Globus pallidus (tissue), 1 donor: ENCODE results near the gene SUN2.
"Not testable (repeated sequence)": the region's sequence is repeated elsewhere in the genome, so short reads cannot be mapped to it uniquely, and the experiment has no call there.

Source experiments
- DNase-seq: peaks from one replicate; pipeline ENCODE4 v3.0.0-alpha.2; 2015; ENCODE audit warnings: low spot score

The SUN2 gene, protein sequence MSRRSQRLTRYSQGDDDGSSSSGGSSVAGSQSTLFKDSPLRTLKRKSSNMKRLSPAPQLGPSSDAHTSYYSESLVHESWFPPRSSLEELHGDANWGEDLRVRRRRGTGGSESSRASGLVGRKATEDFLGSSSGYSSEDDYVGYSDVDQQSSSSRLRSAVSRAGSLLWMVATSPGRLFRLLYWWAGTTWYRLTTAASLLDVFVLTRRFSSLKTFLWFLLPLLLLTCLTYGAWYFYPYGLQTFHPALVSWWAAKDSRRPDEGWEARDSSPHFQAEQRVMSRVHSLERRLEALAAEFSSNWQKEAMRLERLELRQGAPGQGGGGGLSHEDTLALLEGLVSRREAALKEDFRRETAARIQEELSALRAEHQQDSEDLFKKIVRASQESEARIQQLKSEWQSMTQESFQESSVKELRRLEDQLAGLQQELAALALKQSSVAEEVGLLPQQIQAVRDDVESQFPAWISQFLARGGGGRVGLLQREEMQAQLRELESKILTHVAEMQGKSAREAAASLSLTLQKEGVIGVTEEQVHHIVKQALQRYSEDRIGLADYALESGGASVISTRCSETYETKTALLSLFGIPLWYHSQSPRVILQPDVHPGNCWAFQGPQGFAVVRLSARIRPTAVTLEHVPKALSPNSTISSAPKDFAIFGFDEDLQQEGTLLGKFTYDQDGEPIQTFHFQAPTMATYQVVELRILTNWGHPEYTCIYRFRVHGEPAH

DNA sequence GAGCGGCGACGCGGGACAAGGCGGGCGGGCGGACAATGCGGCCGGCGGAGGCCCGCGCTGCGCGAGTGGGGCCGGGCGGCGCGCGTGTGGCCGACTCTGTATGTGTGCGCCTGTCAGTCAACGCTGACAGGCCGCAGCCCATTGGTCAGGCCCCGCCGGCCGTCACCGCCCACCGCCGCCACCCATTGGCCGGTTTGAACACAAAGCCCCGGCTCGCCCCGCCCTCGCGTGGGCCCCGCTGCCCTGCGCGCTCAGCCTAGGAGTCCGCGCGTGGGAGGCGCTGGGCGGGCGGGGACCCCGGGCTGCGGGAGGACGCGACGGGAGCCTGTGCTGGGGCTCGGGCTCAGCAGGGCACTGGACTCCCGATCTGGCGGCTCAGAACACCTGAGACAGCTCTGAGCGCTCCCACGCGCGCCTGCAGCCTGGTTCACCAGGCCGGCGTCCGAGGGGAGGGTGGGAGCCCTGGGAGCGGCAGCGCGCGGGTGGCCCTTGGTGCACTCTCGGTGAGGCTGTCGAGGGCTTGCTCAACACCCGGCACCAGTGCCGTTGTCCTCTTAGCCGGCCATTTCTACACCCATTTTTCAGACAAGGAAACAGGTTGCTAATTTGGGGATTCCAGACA is at the start of gene SUN2:
TSS of gene SUN2 (minus strand) at position 88 of the 622 bp plus-strand sequence. CDS start 3,370 bp downstream, outside the sequence.
- DNase-seq: peak; percentile 96

DNA sequence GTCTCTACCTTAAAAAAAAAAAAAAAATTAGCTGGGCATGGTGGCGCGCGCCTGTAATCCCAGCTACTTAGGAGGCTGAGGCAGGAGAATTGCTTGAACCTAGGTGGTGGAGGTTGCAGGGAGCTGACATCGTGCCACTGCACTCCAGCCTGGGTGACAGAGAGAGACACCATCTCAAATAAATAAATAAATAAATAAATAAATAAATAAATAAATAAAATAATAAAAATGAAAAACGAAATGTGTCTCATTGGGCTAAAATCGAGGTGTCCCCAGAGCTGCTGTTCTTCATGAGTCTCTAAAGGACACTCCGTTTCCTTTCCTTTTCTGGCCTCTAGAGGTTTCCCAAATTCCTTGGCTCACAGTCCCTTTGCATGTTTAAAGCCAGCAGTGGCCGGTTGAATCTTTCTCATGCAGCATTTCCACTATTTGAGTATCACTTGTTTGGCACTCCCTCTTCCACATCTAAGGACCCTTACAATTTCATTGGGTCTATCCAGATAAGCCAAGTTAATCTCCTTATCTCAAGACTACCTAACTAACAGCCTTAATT is 49.3 kb upstream of the SUN2 start:
- not testable (repeated sequence) for DNase-seq

DNA sequence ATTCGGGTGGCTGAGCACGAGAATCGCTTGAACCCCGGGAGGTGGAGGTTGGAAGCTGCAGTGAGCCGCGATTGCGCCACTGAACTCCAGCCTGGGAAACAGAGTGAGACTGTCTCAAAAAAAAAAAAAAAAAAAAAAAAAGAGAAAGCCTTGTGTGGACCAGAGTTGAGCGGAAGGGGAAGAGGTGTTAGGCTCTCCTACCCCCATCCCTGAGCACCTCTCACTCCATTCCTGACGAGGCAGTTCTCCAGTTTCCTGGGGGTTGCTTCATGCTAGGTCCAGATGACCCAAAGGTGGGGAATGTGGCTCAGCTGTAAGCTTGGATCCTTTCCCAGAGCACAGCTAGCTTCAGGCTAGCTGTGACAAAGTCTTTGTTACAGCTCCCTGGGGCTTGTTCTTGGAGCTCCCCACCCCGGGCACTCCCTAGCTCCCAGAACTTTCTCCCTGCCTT is 46.9 kb upstream of the SUN2 start:
- DNase-seq: no peak

DNA sequence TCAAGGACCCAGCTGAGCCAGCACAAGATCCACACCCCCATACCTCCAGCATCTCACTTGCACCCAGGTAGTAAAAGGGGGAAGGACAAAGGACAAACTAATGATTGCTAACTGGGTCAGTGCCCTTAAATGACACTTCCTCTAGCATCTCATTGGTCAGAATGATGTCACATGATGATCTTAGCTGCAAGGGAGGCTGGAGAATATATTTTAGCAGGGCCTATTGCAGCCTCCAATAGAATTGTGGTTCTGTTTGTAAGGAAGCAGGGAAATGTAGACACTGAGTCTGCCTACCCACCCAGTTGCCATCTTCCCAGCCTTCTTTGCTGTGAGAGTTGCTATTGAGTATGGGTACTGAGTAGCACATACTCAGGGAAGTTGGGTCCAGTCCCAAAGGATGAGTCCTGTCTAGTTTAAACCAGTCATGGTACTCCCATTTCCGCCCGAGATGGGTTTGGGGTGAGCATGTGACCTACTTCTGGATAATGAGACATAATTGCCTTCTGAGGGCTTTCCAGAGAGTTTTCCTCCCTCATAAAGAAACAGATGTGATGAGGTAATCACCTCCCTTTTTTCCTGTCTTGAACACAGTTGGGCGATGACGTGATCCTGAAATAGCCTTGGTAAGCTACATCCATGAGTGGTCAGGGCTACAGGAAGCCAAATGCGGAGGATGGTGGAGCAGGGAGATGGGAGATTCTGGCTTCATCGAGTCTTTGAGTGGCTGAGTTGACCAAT is 43.6 kb upstream of the SUN2 start:
- no peak for DNase-seq

DNA sequence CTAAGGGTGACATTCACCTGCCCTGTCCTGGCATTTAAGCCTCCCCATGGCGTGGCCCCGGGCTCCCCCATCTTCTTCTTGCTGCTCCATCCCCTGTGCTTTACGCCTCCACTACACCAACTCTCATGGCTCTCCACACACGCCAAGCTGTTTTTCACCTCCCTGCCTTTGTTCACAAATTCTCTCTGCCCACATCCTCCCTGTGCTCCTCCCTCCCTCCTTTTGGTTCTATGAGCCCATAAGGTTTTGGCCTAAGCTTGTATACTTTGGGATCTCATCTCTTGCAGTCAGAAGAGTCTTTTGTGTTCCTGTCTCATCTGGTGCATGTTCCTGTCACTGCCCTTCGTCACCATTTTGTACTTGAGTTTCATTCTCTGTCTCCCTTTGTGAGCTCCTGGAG is 42.7 kb upstream of the SUN2 start:
- no peak for DNase-seq

DNA sequence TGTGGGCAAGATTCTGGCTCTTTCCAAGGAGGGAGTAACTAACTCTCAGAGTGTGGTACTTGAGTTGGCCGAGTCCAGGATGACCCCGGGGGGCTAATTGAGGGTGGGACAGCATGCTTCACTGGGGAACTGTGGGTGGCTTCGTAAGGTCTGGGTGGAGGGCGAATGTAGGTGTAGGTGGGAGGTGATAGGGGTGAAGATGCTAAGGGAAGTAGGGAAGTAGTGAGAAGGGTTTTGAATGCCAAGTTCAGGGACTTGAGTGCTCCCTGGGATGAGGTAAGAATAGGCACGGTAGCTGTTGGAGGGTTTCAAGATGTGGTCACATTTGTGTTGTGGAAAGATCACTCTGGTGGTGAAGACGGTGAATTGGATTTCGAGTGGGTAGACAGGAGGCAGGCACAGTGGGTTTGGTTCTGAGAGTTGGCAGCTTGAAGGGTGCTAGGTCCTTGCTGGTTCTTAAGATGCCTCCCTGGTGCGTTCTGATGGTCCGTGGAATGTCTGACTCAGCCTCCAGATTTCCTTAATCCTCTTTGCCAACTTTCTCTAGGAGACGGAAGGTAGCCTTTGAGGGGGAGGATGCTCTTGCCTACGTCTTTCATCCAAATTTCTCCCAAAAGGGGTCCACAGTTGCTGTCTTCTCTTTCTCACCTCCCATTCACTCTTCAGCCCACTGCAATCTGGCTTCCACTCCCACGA is 40.6 kb upstream of the SUN2 start:
- DNase-seq: no peak

DNA sequence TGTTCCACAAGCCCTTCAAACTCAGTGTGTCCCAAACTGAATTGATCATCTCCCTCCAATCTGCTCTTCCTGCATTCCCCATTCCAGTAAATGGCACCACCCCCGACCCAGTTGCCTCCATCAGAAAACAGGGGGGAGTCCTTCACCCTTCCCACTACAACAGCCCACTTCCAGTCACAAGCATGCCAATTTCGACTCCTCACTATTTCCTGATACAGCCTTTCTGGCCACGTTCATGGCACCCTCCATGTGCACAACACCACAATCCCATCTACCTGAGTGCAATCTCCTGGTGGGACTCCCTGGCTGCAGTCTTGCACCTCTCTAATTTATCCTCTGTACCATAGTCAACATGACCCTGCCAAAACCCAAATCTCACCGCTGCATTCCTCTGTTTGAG is 39.8 kb upstream of the SUN2 start:
- no peak for DNase-seq

DNA sequence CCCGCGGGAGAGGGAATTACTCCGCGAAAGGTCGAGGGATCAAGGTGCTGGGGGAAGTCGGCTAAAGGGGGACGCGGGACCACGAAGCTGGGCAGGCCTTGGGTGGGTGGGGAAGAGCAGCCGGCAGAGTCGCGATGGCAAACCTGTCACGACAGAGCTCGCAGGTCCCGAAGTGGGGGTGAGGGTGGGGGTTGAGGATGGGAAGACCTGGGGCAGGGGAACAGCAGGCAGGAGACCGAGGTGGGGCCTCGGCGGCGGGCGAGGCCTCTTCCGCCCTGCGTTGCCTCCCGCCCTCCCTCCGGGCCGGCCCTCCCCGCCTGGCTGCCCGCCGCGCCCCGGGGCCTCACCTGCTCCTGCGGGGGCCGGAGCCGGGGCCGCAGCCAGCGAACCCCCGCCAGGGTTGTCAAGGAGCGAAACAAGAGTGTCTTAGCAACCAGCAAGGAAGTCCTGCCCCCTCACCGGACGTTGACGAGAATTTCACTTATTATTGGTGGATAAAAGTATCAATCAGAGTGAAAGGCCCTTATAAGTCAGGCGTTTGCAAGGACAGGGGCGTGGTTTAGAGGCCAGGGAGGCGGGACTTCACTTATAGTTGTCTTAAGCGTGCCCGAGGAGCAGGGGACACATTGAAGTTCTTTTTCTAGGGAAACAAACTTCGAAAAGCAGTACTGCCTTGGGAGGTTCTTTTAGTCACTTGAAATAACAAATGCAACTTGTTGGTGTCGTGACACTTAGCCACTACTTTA is 38.1 kb upstream of the SUN2 start, which contains the start of gene DNAL4:
TSS of gene DNAL4 (minus strand) at position 423 of the 746 bp plus-strand sequence. CDS start 11,412 bp downstream, outside the sequence.
- peak; percentile 99 for DNase-seq

DNA sequence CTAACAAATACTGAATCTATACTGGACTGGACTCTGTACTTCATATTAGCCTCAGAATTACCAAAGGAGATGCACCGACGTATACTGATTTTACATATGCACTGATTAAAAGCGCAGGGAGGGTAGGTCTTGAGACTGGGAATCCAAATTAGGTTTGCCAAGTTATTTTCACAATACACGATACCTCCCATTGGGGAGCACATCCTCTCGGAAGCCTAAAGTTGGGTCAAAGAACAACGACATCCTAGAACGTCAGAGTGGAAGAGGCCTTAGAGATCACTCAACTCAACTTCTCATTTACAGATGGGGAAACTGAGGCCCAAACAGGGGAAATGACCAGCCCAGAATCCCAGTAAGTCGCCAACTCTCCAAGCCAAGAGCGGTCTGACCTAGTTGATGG is 37.5 kb upstream of the SUN2 start:
- no peak for DNase-seq

DNA sequence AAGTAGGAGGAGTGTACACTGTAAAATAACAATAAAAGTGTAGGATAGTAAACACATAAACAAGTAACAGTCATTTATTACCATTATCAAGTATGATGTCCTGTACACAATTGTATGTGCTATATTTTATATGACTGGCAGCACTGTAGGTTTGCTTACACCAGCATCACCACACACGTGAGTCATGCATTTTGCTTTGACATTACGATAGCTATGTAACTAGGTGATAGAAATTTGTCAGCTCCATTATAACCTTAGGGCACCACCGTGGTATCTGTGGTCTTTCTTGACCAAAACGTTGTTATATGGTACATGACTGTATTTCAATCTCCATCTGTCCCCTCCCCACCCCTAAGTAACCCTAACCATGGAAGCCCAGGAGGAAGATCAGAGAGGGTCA is 37.0 kb upstream of the SUN2 start:
- DNase-seq: no peak

DNA sequence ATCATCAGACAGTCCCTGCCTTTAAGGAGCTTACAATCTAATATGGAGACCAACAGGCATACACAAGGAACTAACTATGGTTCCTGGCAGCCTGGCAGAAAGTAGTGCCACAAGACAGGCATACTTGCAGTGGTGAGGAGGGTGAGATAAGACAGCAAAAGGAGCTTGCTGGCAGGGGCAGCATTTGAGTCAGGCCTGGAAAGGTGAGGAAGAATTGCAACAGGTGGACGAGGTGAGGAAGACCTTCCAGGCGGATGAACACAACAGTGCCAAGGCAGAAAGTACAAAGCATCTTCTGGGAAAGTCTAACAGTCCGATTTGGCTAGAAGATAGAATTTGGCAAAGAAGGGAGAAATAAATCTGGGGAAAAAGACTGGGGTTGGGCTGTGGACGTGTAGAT is 33.8 kb upstream of the SUN2 start:
- DNase-seq: no peak

DNA sequence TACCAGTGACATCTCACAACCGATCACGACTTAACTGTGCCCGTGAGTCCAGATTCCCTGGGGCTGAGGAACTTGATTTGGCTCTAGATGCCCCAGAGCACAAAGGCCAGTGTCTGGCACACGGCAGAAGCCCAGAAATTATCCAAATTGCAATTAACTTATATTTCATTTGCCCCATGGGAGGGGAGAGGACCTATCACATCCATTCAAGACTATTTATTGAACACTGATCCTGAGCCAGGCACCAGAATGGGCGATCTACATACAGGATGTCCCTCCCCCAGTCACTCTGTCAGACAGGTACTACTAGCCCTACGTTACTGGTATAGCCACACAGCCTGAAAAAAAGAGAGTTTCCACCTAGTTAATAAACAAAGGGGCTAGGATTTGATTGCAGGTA is 33.0 kb upstream of the SUN2 start:
- no peak for DNase-seq

DNA sequence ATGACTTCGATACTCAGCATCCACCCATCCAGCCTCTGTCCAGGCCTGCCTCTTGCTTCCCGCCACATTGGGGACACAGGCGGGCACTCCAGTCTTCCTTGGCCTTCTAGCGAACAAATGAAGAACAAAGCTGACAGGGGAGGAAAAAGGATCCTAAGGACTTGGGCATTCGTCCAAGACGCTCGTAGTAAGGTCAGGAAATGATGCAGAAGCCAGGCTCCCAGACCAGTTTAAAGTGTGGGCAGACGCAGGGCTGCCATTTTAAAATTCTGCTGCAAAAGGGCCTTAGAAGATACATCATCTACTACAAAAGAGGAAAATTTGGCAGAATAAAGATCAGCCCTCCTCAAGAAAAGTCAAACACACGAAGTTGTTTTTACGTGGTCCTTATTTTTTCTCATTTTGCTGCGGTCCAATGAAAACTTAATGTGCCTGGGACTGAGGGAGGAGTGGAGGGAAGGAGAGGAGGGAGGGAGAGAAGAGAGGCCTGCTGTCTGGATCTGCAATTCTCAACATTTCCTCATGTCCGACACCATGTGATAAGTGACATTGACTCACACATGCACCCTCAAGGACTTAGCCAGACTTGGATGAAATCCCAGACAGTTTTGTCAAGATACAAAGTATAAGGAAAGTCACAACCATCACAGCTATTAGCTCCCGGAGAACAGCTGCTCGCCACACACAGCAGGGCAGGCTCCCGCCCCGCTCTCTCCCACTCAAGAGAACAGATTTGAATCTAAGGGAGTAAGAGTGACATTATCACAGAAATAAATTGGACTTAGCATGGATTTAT is 32.4 kb upstream of the SUN2 start:
- no peak for DNase-seq

DNA sequence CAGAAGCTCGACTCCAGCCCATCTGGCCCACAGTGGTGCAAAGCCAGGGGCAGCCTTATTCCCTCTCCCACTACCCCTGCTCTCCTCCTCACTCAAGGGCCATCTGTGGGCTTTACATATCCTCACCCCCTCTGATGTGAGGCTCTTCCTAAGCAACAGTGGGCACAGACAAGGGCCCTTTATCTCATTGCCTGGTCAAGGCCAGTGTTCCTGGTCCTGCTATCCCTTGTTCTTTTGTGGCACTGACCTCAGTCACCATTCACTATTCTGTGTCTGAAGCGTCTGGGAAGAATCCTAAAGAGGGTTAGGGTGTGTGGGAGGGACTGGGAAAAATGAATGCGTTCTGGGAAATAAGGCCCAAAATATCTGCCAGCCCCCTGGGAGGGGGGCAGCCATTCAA is 30.8 kb upstream of the SUN2 start:
- DNase-seq: no peak

DNA sequence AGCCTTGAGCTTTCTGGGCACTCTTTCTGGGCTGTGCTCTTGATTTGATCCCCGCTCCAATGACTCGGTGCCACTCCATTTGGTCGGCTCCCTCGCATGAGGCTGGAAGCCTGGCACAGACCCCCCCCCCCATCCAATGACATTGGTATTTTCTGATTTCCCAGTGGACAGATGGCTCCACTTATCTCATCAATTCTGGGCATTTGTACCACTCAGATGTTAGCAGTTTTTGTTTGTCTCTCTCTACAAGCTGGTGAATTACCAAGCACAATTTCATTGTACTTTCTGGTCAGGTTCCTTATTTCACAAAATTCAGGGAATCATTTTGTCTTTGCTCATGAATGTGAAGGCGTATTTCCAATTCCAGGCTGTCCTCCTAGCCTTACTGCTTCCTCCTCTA is 29.1 kb upstream of the SUN2 start:
- no peak for DNase-seq

DNA sequence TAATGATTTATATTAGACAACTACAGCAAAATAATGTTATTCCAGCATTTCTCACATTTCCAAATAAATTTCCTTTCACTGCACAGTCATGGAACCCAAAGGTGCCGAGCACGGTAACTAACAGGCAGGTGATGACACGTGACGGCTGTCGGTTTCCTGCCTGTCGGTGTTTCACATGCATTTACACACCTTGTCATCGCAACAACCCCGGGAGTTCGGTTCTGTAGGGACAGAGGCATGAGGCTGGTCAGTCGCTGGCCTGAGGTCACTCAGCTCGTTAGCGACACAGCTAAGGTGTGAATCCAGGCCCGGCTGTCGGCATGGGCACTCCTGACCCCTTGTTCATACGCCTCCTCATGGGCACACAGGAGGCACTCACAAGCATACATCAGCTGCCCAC is 28.2 kb upstream of the SUN2 start:
- no peak for DNase-seq

DNA sequence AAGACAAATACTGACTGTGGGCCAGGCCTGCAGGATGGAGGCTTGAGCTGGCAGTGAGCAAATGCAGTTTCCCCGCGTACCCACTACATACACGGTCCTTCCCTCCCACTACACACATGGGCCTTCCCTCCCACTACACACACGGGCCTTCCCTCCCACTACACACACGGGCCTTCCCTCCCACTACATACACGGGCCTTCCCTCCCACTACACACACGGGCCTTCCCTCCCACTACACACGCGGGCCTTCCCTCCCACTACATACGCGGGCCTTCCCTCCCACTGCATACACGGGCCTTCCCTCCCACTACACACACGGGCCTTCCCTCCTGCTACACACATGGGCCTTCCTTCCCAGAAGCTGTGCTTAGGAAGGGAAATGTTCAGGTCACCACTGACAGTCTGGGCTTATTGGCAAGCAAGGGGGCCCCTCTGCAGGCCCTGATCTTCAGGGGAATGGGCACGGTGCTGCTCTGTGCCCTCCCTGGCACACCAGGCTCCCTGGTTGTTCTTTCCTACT is 27.4 kb upstream of the SUN2 start:
- no peak for DNase-seq

DNA sequence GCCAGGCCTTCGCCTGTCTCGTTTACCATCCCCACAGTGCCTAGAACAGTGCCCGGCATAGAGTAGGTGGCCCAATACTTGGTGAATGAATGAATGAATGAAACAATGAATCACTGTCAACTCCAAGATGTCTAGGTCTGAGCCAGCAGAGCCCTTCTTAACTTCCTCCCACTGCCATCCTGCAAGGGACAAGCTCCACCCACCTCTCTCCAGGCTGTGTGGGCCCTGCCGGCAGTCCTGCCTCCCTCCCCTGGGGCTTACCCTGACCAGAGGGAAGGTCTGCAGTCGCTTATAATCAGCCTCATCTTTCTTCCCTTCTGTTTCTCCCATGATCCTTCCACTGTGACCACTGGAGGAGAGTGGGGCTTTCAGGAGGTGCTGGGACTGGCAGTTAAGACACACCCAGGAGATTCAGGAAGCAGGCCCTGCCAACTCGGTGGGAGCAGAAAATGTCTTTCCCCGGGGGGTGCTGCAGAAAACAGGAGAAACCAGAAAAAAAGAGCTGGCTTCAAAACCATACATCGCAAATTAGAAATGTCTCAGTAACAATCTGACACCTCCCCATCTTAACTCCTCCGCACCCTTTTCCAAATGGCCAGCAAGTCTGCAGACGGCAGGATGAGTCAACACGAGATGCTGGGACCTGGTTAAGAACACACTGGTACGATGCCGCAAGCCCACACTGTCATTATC is 26.8 kb upstream of the SUN2 start:
- no peak for DNase-seq

DNA sequence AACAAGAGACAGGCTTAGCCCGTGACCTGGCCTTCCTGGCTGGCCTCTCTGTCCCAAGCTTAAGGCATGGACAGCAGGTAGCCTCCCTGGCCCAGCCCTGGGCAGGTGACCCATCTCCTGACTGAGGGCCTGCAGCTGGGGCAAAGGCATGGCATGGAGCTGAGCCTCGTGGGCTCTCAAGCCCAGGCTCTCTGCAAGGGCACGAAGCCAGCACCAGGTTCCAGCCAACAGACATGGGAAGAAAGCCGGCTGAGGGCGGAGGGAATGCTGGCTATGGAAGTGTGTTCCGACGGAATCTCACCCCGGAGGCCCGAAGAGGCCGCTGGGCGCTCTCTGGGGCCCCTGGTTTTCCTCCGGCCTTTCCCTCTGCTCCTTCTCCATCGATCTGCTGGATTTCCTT is 25.2 kb upstream of the SUN2 start:
- no peak for DNase-seq
